ENCODE measurements around the gene ANKRD13D. TPM values are rescaled to one million over a fixed set of nuclear protein-coding genes. Genes with fewer than 3 reads are reported as not detected.
A peak's percentile ranks its signal among the peaks of the same experiment; 100 is the strongest.

Gene ANKRD13D
- total and polyA plus RNA-seq, 7 donors, result 4.1 to 8.6 (median 7.0) TPM

- TF ChIP-seq CTCF (IDR thresholded peaks at IDR 0.05), result no peak
- Histone ChIP-seq H3K27ac (no peak overlapping the region), H3K36me3 (ENCODE audit: insufficient read depth in 1 of 2, low read depth in 1 of 2) (peaks cover 13 to 53% of the 10 kb centered on the region in 2 donors), H3K4me3 (no peak overlapping the region), H3K9me3 (no peaks in the 10 kb centered on the region), H3K4me1 (peaks cover 58% of the 10 kb centered on the region), H3K27me3 (ENCODE audit: insufficient read depth in 3 of 3, low read length in 2 of 3) (no peaks in the 10 kb centered on the region)
- 82 to 98% (median 91%) methylated on average over 2 of the region's 2 CpGs for WGBS, 3 donors
- intact Hi-C loops (cut with DNase I), result loop anchor here in 1 of 2 donors (5.0 kb wide), 1 partner anchor 121 kb away; no protein-coding TSS in a partner anchor
- DNase-seq, result no peak
- no peak for ATAC-seq
These were observed 46.1 kb upstream of the ANKRD13D start for GRCh38 chr11:67243051-67243450.

DNA sequence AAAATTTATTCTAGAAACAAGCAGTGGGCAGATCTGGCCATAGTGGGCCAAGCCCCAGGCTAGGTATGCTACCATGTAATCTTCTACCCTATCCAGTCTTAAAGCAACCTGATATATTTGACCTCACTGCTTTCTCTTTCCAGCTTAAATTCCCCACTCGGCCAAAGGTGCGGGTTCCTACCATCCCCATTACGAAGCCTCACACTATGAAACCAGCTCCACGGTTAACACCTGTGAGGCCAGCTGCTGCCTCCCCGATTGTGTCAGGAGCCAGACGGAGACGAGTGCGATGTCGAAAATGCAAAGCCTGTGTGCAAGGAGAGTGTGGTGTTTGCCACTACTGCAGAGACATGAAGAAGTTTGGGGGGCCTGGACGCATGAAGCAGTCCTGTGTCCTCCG lies 44.1 kb upstream of the ANKRD13D start:
- 78 to 89% (median 78%) methylated on average over 11 of the region's 11 CpGs for WGBS, 3 donors
- ATAC-seq (no peak), DNase-seq (no peak)
- Histone ChIP-seq H3K4me1 (peaks cover 59% of the 10 kb centered on the region), H3K9me3 (no peaks in the 10 kb centered on the region), H3K27ac (peak overlapping the region; percentile 0), H3K36me3 (ENCODE audit: insufficient read depth in 1 of 2, low read depth in 1 of 2) (peaks cover 22 to 73% of the 10 kb centered on the region in 2 donors), H3K27me3 (ENCODE audit: insufficient read depth in 3 of 3, low read length in 2 of 3) (no peaks in the 10 kb centered on the region), H3K4me3 (no peak overlapping the region)
- no peak for TF ChIP-seq CTCF (IDR thresholded peaks at IDR 0.05)
- intact Hi-C loops (cut with DNase I), result no loop called here

GRCh38 chr11:67247946-67248550 lies 41.1 kb upstream of the ANKRD13D start:
- peaks cover 38% of the 10 kb centered on the region for H3K4me1 ChIP-seq
- intact Hi-C loops (cut with DNase I), result no loop called here
- peaks cover 30 to 100% of the 10 kb centered on the region in 2 donors for H3K36me3 ChIP-seq (ENCODE audit: insufficient read depth in 1 of 2, low read depth in 1 of 2)
- TF ChIP-seq CTCF (IDR thresholded peaks at IDR 0.05), result no peak
- WGBS, 3 donors, result 87 to 92% (median 91%) methylated on average over 5 of the region's 5 CpGs
- DNase-seq (no peak), ATAC-seq (peak in 1 of 4 donors; percentile 28)
- peak overlapping the region; percentile 43 for H3K27ac ChIP-seq
- H3K4me3 ChIP-seq, result peak overlapping the region; percentile 4
- no peaks in the 10 kb centered on the region for H3K27me3 ChIP-seq (ENCODE audit: insufficient read depth in 3 of 3, low read length in 2 of 3)
- H3K9me3 ChIP-seq, result no peaks in the 10 kb centered on the region

DNA sequence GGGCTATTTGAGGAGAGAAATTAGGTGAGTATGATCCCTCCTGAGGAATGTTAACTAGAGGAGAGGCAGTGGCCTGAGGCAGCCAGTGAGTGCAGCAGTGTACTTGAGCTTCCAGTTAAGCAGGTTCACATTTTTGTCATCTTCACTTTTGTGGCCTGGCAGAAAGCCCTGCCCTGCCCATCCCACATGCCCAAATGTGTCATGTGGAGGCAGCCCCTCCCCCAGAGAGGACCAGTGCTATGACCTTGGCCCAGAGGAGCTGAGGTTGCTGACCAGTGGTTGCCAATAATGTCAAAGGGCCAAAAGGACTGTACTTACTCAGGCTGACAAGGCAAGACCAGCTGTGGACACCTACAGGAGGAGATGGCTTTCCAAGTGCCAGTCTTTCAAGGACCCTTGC lies 40.5 kb upstream of the ANKRD13D start:
- no peaks in the 10 kb centered on the region for H3K27me3 ChIP-seq (ENCODE audit: insufficient read depth in 3 of 3, low read length in 2 of 3)
- peak; percentile 92 to 94 (median 93) for ATAC-seq
- no peak for TF ChIP-seq CTCF (IDR thresholded peaks at IDR 0.05)
- H3K27ac ChIP-seq, result peak overlapping the region; percentile 43
- peak; percentile 77 to 89 for DNase-seq
- H3K9me3 ChIP-seq, result no peaks in the 10 kb centered on the region
- intact Hi-C loops (cut with DNase I), result no loop called here
- H3K4me1 ChIP-seq, result peaks cover 32% of the 10 kb centered on the region
- peaks cover 34 to 100% of the 10 kb centered on the region in 2 donors for H3K36me3 ChIP-seq (ENCODE audit: insufficient read depth in 1 of 2, low read depth in 1 of 2)
- no peak overlapping the region for H3K4me3 ChIP-seq
